GM19452 (cell line): ENCODE data around the gene PARD3.
"Not testable (repeated sequence)": the region's sequence is repeated elsewhere in the genome, so short reads cannot be mapped to it uniquely, and the experiment has no call there.

Experiments used
- ATAC-seq: cut with Tn5 transposase; IDR thresholded peaks from one replicate; pipeline ENCODE4 v1.9.1; 2021; ENCODE audit not compliant: unreplicated experiment

The PARD3 gene

GRCh38 chr10:34094961-34095360 is 720.1 kb downstream of the PARD3 start:
- ATAC-seq, result no peak

DNA sequence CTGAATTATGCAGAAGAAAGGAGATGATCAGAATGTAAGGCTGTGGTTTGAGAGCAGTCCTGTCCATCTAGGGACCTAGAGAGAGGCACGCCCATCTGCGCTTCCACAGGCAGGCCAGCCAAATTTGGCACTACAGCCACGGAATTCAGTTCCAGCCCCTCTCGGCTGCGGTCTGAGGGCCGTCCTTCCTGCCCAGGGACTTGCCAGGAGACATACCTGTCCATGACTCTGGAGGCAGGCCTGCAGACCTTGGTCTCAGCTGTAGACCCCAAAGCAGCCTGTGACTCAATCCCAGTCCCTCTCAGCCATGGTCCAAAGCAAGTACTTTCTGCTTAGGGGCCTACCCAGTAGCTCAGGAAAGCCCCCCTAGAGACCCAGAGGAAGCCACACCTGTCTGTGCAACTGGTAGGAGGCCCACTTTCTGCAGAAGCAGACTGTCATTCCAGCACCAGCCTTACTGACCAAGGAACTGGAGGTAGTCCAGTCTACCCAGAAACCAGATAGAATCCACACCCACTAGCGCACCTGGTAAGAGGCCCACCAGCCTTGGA is 720.9 kb downstream of the PARD3 start:
- ATAC-seq, result no peak

GRCh38 chr10:34092891-34093290 is 722.2 kb downstream of the PARD3 start:
- no peak for ATAC-seq

- ATAC-seq, result no peak
Observed at GRCh38 chr10:34091635-34092195, 723.4 kb downstream of the PARD3 start.

DNA sequence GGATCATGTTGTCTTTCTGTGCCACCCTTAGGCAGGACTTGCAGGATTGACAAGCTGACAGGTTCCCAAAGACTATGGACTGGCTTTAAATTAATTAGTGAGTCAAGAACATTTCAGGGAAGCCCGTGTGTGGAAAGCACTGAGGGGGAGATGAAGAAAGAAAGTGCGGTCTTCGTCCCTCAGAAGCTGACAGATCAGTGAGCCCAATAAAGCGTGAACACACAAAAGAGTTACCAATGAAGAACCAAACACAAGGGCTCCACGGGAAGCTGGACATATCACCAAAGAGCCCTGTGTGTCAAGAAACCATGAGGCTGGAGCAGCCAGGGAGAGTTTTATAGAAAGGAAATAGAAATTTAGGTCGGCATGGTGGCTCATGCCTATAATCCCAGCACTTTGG is 725.8 kb downstream of the PARD3 start:
- no peak for ATAC-seq

DNA sequence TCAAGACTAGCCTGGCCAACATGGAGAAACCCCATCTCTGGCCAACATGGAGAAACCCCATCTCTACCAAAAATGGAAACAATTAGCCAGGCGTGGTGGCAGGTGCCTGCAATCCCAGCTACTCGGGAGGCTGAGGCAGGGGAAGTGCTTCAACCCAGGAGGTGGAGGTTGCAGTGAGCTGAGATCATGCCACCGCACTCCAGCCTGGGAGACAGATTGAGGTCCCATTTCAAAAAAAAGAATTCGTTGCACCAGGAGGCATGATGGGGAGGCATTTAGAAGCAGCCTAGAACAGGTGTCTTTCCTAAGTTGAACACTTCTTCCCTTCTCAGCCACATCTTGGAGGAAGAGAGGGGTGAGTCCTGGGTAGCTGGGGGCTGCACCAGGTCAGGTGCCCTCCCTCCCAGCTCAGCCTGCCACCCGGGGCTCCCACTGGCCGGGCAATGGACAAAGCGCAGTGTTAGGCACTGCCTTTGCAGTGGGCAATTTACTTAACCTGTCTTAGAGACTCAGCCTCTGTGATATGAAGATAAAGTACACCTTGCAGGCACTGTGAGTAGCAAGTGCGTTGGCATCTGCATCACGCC is 726.8 kb downstream of the PARD3 start:
- ATAC-seq, result no peak

- no peak for ATAC-seq
Observed at GRCh38 chr10:34087095-34087418, 728.0 kb downstream of the PARD3 start.

DNA sequence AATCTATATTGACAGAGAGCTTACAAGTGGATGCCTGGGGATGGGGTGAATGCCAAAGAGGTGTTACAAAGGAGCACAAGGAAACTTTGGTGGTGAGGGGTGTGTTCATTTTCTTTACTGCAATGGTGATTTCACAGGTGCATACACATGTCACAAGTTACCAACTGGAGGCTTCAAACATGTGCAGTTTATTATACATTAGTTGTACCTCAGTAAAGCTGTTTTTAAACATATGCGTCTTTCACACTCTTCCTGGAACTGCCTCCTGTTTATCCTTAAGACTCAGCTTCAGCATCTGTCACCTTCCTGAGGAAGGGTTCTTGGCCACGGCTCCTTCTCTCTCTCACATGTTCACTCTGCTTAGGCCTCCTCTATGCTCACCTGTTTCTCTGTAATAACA is 731.5 kb downstream of the PARD3 start:
- ATAC-seq, result no peak

GRCh38 chr10:34081948-34082347 is 733.1 kb downstream of the PARD3 start:
- ATAC-seq, result no peak

GRCh38 chr10:34081347-34081743 is 733.8 kb downstream of the PARD3 start:
- ATAC-seq, result no peak

GRCh38 chr10:34080485-34081346 is 734.4 kb downstream of the PARD3 start:
- ATAC-seq, result no peak

DNA sequence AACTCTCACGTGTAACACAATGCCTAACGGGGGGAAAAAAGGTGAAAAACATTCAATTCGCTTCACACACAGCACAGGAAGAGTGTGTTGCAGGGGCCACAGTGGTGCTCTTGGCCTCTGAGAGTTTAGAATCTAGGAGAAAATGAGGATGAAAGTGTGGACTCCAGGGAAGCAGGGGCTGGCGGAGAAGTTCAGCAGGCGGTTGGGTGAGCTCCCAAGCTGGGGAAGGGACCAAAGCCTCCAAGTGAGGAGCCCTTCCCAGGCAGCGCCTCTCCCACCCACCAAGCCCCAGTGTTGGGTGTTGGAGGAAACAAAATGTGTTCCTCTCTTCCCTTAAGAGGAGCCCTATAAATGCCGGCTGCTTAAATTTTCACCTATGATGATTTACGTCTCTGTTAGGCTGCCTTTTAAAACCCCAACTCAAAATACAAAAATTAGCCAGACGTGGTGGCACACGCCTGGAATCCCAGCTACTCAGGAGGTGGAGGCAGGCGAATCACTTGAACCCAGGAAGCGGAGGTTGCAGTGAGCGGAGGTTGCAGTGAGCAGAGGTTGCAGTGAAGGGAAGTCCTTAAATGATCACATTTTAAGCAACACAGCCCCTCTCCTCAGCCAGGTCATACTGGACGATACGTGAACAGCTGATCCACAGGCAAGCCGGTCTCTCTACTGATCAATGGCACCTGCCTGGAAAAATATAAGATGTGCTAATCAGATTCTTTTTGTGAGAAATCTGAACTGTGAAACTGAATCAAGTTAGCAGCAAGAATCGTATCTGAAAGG is 735.2 kb downstream of the PARD3 start:
- no peak for ATAC-seq

- ATAC-seq, result no peak
Observed at GRCh38 chr10:34078745-34079470, 736.2 kb downstream of the PARD3 start.

DNA sequence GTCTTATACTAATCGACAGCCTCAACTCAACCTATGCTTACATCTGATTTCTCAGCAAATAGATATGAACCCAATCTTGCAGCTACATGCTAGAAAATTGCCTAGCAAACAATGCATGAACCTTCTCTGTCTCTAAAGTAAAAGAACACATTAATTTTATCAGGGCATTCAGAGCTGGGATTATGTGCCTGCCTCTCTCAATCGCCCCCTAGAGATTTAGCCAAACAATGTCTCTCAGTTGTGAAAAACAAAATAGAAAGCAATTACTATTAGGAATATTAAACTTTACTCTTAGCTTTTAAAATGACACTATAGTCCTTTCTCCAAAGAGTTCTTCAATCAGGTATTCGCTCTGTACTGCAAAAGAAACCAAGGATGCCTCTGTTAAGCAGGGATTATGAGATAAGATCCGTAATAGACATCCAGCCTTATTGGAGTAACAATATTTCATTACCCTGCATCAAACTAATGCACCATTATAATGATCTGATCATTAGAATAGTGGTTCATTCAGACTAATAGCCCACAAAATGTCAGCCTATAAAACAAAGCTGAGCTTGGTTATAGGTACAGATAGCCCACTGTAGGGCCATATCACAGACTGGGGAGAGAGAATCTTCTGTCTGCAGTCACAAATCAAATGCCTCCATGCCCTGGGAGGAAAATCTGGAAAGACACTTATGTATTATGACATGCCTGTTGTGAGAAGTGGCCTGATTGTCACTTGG is 736.9 kb downstream of the PARD3 start:
- no peak for ATAC-seq

GRCh38 chr10:34076443-34076842 is 738.7 kb downstream of the PARD3 start:
- no peak for ATAC-seq

DNA sequence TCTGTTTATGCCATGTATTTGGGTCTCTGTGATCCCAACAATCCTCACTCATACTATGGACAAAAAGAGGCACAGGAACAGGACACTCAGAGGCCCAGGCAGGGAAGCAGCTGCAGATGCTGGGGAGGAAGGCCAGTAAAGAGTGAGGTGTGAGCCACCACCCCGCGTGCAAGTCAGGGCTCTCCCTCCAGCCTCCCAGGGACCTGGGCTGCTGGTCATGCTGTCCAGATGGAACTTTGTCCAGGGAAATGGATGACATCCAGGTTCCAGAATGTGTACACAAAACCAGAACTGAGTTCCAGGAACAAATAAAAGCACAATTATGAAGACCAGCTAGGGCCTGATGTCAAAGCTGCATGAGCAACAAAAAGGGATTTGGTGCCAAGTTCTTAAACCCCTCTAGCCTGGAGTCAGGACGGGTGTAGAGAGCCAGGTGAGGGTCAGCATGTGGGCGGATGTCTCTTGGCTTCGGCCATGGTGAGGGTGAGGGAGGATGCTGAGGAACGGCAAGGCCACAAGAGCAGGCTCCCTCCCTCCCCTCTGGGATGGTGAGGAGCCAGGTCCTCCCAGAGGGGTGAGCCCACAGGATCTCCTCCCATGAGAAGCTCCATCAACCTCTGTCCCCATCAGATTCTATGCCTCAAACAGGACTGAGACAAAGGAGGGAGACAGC is 739.7 kb downstream of the PARD3 start:
- ATAC-seq, result no peak

GRCh38 chr10:34074051-34074450 is 741.0 kb downstream of the PARD3 start:
- no peak for ATAC-seq

- not testable (repeated sequence) for ATAC-seq
Observed at GRCh38 chr10:34067741-34068140, 747.4 kb downstream of the PARD3 start.

DNA sequence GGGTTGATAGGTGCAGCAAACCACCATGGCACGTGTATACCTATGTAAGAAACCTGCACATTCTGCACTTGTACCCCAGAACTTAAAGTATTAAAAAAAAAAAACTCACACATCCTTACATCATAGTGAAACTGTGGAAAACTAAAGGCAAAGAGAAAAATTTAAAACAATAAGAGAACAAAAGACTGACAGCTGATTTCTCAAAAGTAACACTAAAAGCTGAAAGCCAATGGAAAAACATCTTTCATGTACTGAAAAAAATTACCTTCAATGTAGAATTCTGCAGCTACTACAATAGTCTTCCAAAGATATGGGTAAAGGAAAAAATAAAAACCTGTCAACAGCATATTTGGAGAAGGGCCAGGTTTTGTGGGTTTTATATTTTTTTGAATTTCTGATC is 751.5 kb downstream of the PARD3 start:
- no peak for ATAC-seq

DNA sequence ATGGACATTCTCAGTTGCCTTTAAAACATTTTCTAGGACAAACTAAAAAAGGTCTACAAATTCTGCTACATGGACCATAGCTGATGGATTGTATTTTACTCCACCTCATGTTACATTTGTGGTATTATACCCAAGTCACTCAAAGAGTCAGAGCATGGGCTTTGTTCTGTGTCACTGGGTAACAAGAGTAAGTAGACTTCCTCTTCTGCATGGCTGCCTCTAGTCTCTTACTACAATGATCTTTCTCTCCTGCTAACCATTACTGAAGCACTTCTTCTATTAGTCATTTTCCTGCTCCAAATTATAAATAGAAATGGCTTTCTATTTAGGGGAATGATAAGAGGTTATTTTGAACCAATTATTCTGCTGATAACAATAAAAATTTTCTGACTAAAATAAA is 753.3 kb downstream of the PARD3 start:
- no peak for ATAC-seq
